Inflammatory macrophage (primary cell): ENCODE results near the gene OR4K17.
"Not testable (repeated sequence)": the region's sequence is repeated elsewhere in the genome, so short reads cannot be mapped to it uniquely, and the experiment has no call there.

Experiments
- DNase-seq, 2 donors: peaks; one replicate each; pipeline ENCODE4 v3.0.0-alpha.2; 2020 to 2022
- total RNA-seq, 18 experiments: gene quantifications; one replicate each; lab custom pipeline; 2026; ENCODE audit warnings: mixed read lengths in 6 of 18, inconsistent platforms in 2 of 18; lab: John Stamatoyannopoulos, UW

Gene OR4K17
- total RNA-seq: 0 to 0.08 (median 0) reads per million in 18 experiments

DNA sequence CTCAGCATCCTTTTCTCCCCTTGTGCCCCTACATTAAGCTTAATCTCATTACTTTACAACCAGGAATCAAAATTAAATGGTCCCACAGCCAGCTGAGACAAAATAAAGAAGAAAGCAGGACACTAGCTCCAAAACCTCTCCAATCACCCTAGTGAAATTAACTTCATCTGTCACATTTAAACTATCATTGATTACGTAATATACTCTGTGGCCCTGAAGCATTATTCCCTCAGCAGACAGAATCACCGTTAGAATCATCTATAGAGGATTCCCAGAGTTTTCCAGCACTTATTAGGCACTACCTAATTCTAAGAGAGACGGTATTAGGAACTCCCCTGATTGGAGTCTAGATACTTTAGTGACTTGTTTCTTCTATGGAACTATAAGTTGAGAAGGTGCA, at the start of gene OR4K17:
Gene OR4K17 (plus strand): TSS at position 302 of the 400 bp plus-strand sequence. CDS start 6,761 bp downstream, outside the sequence.
- DNase-seq: no peak

- DNase-seq: no peak
Observed at GRCh38 chr14:20092050-20092449, 18.5 kb upstream of the OR4K17 start.

- DNase-seq: no peak
Observed at GRCh38 chr14:20093442-20093841, 17.1 kb upstream of the OR4K17 start.

DNA sequence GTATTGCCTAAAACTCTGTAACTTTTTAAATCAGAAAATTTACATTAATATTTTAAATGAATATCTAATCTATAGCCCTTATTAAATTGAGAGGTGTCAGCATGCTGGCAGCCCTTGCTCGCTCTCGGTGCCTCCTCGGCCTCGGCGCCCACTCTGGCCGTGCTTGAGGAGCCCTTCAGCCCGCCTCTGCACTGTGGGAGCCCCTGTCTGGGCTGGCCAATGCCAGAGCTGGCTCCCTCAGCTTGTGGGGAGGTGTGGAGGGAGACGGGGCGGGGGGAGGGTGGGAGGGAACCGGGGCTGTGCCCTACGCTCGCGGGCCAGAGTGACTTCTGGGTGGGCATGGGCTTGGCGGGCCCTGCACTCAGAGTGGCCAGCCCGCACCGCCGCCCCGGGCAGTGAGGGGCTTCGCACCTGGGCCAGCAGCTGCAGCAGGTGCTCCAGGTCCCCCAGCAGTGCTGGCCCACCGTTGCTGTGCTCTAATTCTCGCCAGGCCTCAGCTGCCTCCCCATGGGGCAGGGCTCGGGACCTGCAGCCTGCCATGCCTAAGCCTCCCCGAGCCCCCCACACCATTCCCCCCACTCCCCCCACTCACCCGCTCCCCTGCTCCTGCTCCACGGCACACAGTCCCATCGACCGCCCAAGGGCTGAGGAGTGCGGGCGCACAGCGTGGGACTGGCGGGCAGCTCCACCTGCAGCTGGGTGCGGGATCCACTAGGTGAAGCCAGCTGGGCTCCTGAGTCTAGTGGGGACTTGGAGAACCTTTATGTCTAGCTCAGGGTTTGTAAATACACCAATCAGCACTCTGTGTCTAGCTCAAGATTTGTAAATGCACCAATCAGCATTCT, 11.4 kb upstream of the OR4K17 start:
- not testable (repeated sequence) for DNase-seq

- DNase-seq: no peak
Observed at GRCh38 chr14:20112321-20112720, 1.8 kb downstream of the OR4K17 start.

- DNase-seq: no peak
Observed at GRCh38 chr14:20116748-20117147, 6.2 kb downstream of the OR4K17 start.

DNA sequence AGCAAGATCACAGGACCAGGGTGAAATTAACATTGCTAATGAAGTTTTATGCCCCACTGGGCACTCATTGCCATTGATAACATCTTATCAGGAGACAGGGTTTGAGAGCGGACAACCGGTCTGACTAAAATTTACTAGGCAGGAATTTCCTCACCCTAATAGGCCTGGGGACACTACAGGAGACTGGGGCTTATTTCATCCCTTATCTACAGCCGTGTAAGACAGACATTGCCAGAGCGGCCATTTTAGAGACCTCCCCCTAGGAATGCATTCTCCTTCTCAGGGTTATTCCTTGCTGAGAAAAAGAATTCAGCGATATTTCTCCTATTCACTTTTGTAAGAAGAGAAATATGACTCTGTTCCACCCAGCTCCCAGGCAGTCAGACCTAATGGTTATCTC, 8.3 kb downstream of the OR4K17 start:
- DNase-seq: no peak

GRCh38 chr14:20138520-20138919, 28.0 kb downstream of the OR4K17 start, which contains the start of gene OR4N5:
OR4N5 (plus strand) TSS chr14:20138820; CDS start chr14:20143736, 4,916 bp downstream.
- DNase-seq: no peak

- no peak for DNase-seq
Observed at GRCh38 chr14:20143911-20144310, 33.4 kb downstream of the OR4K17 start.

- DNase-seq: no peak
Observed at GRCh38 chr14:20144820-20145219, 34.3 kb downstream of the OR4K17 start.

- DNase-seq: no peak
Observed at GRCh38 chr14:20164462-20164861, 53.9 kb downstream of the OR4K17 start.

GRCh38 chr14:20167091-20167490, 56.6 kb downstream of the OR4K17 start:
- no peak for DNase-seq

GRCh38 chr14:20169852-20170251, 59.3 kb downstream of the OR4K17 start:
- not testable (repeated sequence) for DNase-seq
